GM19328 (cell line): Measurements from ENCODE around the gene PARVA.

Experiments
- ATAC-seq: cut with Tn5 transposase; IDR thresholded peaks from one replicate; pipeline ENCODE4 v1.9.1; 2021; ENCODE audit warnings: mild to moderate bottlenecking, moderate library complexity; ENCODE audit not compliant: unreplicated experiment

PARVA gene

GRCh38 chr11:12455938-12456337 is 78.6 kb downstream of the PARVA start:
- ATAC-seq = no peak

GRCh38 chr11:12456651-12457579 is 79.5 kb downstream of the PARVA start:
- no peak for ATAC-seq

- ATAC-seq = no peak
Measured at GRCh38 chr11:12458042-12458441, 80.7 kb downstream of the PARVA start.

DNA sequence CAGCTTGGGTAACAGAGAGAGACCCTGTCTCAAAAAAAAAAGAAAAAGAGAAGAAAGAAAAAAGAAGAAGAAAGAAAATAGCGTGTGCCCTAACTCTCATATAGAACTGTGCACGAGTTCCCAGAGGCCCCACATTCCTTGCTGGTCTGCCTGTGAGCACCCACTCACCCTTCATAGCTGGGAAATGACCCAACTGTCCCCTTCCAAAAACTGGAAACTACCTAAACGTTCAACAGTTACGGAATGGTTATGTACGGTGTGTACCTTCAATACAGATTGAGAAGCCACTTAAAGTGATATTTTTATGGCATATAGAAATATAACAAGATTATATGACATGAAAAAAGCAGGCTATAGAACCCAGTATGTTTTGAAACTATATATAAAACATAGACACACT is 82.0 kb downstream of the PARVA start:
- no peak for ATAC-seq

DNA sequence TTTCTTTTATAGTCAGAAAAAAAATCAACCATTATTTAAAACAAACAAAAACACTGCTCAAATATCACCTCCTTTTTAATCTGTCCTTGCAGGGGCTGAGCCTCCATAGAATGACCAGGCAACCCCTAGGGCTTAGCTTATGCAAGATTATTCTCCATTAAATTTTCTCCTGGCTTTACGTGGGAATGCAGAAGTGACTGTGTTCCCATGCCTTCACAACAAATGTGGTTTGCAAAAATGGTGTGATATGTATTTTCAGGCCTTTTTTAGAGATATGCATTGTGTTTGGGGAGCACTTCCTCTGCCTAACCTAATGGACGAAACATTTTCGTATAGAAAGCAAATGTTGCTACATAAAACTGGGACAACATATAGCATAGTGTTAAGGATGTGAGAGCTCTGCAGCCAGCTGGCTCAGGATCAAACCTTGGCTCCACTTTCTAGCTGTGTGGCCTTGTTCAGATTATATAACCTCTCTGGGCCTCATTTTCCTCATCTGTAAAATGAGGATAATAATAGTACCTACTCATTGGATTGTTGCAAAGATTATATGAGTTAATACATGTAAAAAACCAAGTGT is 82.6 kb downstream of the PARVA start:
- ATAC-seq = no peak

- no peak for ATAC-seq
Measured at GRCh38 chr11:12460466-12460865, 83.1 kb downstream of the PARVA start.

- no peak for ATAC-seq
Measured at GRCh38 chr11:12461516-12461915, 84.1 kb downstream of the PARVA start.

GRCh38 chr11:12464303-12464702 is 86.9 kb downstream of the PARVA start:
- ATAC-seq = no peak

GRCh38 chr11:12465332-12465731 is 88.0 kb downstream of the PARVA start:
- no peak for ATAC-seq

DNA sequence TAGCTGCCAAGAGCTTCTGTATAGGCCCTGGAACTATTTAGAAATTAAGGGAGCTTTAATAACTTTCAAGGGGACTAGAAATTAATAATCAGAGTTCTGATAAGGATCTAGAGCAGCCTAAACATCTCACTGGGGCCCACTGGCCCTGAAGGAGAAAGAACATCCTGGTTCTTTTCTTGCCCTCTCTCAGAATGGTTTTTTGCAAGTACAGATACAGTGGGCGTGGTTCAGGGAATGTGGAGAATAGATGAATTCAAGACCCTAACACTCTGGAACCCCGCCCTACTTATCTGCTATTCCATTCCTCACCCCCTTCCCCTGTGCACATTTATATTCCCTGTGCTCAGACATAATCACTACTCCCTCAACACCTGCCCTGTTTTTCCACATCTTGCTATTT is 90.2 kb downstream of the PARVA start:
- no peak for ATAC-seq

DNA sequence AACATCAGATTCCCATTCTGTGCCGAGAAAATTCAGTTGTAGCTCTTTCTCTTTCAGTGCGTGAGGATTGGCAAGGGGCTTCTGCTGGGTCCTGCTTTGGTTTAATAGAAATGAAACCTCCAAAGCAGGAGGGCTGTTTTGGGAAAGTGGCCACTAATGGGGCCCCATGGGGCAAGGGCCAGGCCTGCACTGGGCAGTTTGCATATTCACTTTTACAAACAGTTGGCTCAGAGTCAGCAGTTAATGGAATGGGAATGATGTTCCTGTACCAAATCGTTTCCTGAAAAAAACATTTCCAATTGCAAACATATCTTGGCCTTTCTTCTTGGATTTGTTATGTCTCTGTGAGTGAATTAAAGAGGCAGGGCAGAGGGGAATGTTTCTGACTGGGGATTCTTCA is 92.1 kb downstream of the PARVA start:
- ATAC-seq = no peak

- no peak for ATAC-seq
Measured at GRCh38 chr11:12470236-12470635, 92.9 kb downstream of the PARVA start.

DNA sequence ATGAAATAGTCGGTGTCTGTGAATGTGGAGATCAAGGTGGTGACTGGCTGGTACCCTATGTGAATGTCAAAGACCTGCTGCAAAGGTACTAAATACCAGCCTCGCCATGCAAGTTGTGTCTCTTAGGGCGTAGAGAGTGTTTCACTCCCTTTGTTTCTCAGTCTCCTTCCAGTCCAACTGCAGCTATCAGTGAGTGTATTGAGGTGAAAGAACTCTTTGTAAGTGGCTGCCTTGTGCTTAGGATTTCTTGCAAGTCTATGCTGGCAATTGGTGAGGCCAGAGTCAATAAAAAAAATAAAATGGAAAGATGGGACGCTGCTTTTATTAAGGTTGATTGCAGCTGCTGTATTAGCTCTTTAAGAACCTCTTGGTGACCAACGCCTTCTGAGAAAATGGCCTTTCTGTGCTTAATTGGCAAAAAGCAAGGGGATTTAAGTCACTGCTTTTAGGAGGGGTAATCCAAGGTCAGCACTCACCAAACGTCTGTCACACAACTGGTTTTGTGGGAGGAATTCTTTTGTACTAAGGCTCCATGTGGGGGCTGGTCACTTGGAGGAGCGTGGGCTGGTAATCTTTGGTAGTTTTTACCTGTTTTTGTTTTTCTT is 95.1 kb downstream of the PARVA start:
- ATAC-seq = no peak

- ATAC-seq = no peak
Measured at GRCh38 chr11:12473381-12473780, 96.0 kb downstream of the PARVA start.

DNA sequence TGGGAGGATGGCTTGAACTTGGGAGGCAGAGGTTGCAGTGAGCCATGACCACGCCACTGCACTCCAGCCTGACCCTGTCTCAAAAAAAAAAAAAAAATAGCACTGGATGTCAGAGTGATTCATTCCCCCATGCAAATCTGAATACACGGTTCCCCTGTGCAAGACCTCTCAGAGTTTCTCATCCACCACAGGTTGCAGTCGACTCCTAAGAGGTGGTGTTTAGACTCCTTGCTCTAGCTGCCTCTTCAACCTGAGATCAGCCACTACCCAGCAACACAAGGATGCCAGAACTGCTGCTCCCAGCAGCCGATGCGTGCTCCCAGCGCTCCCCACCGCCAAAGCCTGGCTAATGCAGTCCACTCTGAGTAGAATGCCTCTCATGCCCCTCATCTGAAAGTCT is 97.5 kb downstream of the PARVA start:
- ATAC-seq = no peak

DNA sequence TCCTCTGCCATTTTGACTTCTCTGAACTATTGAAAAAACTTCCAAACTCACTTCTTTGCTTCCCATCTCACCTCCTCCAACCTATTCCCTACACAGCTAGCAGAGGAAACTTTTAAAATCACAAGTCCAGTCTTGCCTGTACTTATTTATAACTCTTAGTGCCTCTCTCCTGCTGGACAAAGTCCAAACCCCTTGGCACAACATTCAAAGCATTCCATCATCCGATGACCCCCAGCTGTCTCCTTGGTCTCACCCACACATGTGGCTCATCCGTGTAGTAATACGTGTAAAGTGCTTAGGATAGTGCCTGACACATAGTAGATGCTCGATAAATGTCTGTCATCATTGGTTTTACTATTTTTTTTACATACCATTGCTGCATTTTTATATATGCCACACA is 101.4 kb downstream of the PARVA start:
- ATAC-seq = no peak

DNA sequence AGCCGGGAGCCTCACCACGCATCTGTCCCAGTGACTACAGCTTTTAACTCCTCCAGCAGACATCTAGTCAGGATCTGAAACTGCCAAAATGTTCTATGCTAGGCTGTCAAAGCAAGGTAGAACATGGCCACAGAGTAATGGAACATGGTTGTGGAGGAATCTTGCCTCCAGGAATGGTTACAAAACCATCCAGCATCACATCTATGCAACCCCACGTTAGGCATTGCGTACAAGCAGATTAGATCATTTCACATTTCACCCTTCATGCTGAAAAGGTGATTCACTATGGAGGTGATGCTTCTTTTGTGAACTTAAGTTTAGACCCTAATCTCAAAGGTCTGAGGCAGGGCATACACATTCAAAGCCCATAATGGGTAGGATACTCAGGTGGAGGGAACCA is 103.0 kb downstream of the PARVA start:
- ATAC-seq = no peak

DNA sequence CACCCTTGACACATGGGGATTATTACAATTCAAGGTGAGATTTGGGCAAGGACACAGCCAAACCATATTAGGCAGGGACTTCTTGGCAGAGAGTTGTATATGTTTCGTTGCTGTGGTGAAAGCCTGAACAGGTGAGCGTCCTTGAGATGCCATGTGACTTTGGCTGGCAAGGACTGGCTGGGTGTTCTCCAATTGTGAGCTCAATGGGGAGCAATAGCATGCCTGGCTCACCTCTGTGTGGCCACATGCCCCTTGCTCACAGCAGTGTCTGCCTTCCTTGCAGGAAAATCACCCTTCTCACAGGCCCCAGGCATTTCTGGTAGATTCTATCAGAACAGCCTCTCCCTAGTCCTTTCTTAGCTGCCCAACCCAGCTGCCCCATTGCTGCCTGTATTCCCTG is 105.5 kb downstream of the PARVA start:
- no peak for ATAC-seq

DNA sequence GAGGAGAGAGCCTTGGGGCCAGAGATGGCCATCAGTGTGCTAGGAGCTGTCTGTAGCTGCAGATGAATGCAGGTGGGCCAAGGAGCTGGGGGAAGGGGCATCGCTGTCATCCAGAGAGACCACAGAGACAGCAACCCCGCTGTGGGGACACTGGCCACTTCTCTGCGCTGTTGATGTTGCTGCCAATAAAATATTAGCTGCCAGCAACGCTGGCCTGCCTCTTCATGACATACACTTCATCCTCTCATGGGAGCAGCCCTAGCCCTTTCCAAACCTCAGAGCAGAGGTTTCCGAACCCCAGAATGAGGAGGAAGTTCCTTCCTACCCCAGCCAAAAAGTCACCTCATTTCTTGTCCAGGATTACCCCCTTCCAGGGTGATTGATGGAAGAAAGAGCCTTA is 106.2 kb downstream of the PARVA start:
- no peak for ATAC-seq

DNA sequence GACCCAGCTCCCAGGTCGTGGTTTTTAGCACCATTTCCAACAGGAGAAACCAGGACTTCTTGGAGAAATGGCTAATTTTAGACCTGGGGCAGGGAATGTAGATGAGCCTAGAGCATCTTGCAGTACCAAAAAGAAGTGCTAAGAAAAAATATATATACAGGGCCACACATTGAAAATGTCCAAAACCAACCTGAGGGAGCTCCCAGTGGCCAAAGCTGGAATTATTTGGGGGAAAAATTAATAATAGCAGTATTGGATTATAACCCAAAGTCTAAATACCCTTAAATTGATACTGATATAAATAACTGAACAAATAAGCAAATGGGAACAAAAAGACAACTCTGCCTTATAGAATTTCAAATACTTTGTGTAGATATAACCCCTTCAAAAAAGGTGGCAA is 108.0 kb downstream of the PARVA start:
- ATAC-seq = no peak

DNA sequence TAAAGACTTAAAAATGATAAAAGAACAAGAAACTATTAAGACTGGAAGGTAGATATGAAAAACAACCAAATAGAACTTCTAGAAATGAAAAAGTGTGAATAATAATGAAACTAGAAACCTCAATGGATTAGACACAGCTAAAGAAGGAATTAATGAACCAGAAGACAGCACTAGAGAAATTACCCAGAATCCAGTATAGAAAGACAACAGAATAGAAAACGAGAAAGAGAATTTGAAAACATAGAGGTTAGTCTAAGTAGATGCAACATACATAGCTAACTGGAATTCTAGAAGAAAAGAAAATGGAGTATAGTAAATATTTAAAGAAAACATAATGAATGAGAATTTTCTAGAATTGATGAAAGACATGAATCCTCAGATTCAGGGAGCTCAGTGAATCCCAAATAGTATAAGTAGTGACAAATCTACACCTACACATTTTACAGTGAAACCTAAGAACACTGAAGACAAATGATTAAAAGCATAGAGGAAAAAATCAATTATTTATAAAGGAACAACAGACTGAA is 111.9 kb downstream of the PARVA start:
- ATAC-seq = no peak

GRCh38 chr11:12494699-12495098 is 117.3 kb downstream of the PARVA start:
- no peak for ATAC-seq
